ENCODE measurements around the gene STX3. TPM values are rescaled to one million over a fixed set of nuclear protein-coding genes. Genes with fewer than 3 reads are reported as not detected.

STX3 gene
- 2.6 TPM for total RNA-seq

DNA sequence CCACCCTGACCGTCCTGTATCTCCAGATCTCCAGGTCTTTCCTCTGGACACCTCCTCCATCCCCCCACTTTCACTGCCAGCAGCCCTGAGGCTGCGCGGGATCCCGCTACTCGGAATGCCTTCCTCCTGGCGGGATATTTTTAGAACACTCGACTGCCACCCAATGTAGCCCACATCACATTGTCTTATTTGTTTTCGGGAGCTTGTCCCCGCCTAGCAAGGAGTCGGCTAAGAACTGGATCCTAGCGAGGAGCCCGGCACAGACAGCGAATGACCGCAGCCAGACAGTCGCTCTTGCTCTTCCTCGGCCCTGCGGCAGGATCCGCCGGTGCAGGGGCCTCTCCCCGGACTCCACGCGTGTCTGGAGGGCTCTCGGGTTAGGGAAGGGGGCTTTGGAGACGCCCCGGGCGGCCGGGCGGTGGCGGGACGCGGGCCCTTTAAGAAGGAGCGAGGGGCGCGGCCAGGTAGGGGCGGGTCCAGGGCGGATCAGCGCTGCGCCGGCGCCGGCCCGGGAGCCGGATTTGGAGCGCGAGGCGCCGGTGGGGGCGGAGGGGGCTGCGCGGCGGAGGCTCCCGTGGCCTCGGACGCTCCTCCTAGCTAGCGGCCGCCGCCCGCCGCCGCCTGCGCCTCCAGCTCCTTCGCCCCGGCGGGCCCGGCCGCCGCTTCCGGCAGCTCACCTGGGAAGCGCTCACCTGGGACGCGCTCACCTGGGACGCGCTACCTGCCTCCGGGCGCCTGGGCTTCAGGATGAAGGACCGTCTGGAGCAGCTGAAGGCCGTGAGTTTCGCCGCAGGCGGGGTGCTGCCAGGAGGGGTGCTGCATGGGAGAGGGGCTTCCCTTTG is at the start of gene STX3:
Gene STX3, plus strand, starts transcription at position 518 of the 842 bp plus-strand sequence. Its CDS starts 230 bp downstream, at position 748.
- Histone ChIP-seq H3K9me3 (ENCODE audit: control insufficient read depth in 3 of 3, low read length in 3 of 3) (no peaks in the 10 kb centered on the region), H3K27ac (ENCODE audit: low read depth, low read length) (peak within 1 kb of the TSS; percentile 89), H3K9ac (ENCODE audit: low read depth in 1 of 3, low read length in 3 of 3) (peak within 1 kb of the TSS; percentile 86 to 91 (median 88)), H3K36me3 (ENCODE audit: control insufficient read depth in 3 of 3, insufficient read depth in 3 of 3, low read length in 3 of 3) (no peaks in the 10 kb centered on the region), H3K4me3 (ENCODE audit: low read length in 3 of 3) (peak within 1 kb of the TSS; percentile 90 to 92 (median 91)), H3K4me1 (ENCODE audit: control insufficient read depth in 3 of 3, insufficient read depth in 3 of 3, low read length in 3 of 3) (peaks cover 19 to 26% (median 24%) of the 10 kb centered on the region in 3 donors), H3K27me3 (ENCODE audit: control insufficient read depth in 3 of 3, insufficient read depth in 3 of 3, low read length in 3 of 3) (no peaks in the 10 kb centered on the region)

DNA sequence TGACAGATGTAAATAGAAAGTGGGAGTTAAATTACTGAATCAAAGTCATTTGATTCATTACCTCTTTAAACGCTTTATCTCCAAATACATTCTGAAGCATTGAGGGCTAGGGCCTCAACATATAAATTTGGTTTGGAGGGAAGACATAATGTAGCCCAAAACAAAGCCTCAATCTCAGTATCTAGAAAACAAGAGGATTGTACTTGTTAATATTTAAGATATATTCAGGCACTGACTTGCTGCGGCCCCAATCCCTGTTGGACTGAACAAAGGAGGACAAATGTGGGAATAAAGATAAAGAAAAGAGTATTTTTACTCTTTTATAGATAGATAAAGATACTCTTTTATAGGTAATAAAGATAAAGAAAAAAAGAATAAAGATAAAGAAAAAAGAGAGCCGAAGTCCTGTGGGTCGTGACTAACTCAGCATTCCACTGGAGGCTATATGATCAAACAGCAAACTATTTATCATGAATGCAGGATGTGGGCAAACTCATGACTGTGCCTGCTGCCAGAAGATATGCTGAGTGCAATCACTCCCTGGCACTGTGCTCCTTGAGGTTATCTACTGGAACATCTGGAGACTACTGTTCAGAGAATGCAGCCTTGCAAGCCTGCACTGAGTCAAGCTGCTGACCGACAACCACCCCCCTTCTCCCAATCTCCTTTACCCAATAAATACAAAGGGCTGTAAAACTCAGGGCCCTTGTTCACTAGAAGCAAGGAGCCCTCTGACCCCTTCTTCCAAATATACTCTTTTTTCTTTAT is 48.5 kb upstream of the STX3 start:
- Histone ChIP-seq H3K27me3 (ENCODE audit: control insufficient read depth in 3 of 3, insufficient read depth in 3 of 3, low read length in 3 of 3) (no peaks in the 10 kb centered on the region), H3K9me3 (ENCODE audit: control insufficient read depth in 3 of 3, low read length in 3 of 3) (no peaks in the 10 kb centered on the region), H3K9ac (ENCODE audit: low read depth in 1 of 3, low read length in 3 of 3) (no peak overlapping the region), H3K4me1 (ENCODE audit: control insufficient read depth in 3 of 3, insufficient read depth in 3 of 3, low read length in 3 of 3) (no peaks in the 10 kb centered on the region), H3K27ac (ENCODE audit: low read depth, low read length) (no peak overlapping the region), H3K36me3 (ENCODE audit: control insufficient read depth in 3 of 3, insufficient read depth in 3 of 3, low read length in 3 of 3) (no peaks in the 10 kb centered on the region), H3K4me3 (ENCODE audit: low read length in 3 of 3) (no peak overlapping the region)

DNA sequence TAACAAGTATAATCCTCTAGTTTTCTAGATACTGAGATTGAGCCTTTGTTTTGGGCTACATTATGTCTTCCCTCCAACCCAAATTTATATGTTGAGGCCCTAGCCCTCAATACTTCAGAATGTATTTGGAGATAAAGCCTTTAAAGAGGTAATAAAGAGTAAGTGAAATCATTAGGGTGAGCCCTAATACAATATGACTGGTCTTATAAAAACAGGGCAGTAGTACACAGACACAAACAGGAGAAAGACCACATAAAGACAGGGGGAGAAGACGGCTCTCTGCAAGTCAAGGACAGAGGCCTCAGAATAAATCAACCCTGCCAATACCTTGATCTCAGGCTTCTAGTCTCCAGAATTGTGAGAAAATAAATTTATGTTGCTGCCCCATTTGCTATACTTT is 47.8 kb upstream of the STX3 start:
- H3K36me3 ChIP-seq (ENCODE audit: control insufficient read depth in 3 of 3, insufficient read depth in 3 of 3, low read length in 3 of 3), result no peaks in the 10 kb centered on the region
- H3K9ac ChIP-seq (ENCODE audit: low read depth in 1 of 3, low read length in 3 of 3), result no peak overlapping the region
- no peaks in the 10 kb centered on the region for H3K9me3 ChIP-seq (ENCODE audit: control insufficient read depth in 3 of 3, low read length in 3 of 3)
- H3K4me1 ChIP-seq (ENCODE audit: control insufficient read depth in 3 of 3, insufficient read depth in 3 of 3, low read length in 3 of 3), result no peaks in the 10 kb centered on the region
- H3K27me3 ChIP-seq (ENCODE audit: control insufficient read depth in 3 of 3, insufficient read depth in 3 of 3, low read length in 3 of 3), result no peaks in the 10 kb centered on the region
- no peak overlapping the region for H3K27ac ChIP-seq (ENCODE audit: low read depth, low read length)
- H3K4me3 ChIP-seq (ENCODE audit: low read length in 3 of 3), result no peak overlapping the region

- Histone ChIP-seq H3K9ac (ENCODE audit: low read depth in 1 of 3, low read length in 3 of 3) (no peak overlapping the region), H3K4me3 (ENCODE audit: low read length in 3 of 3) (no peak overlapping the region), H3K9me3 (ENCODE audit: control insufficient read depth in 3 of 3, low read length in 3 of 3) (no peaks in the 10 kb centered on the region), H3K36me3 (ENCODE audit: control insufficient read depth in 3 of 3, insufficient read depth in 3 of 3, low read length in 3 of 3) (no peaks in the 10 kb centered on the region), H3K27me3 (ENCODE audit: control insufficient read depth in 3 of 3, insufficient read depth in 3 of 3, low read length in 3 of 3) (no peaks in the 10 kb centered on the region), H3K27ac (ENCODE audit: low read depth, low read length) (no peak overlapping the region), H3K4me1 (ENCODE audit: control insufficient read depth in 3 of 3, insufficient read depth in 3 of 3, low read length in 3 of 3) (no peaks in the 10 kb centered on the region)
Observed at GRCh38 chr11:59708537-59708936, 46.6 kb upstream of the STX3 start.

DNA sequence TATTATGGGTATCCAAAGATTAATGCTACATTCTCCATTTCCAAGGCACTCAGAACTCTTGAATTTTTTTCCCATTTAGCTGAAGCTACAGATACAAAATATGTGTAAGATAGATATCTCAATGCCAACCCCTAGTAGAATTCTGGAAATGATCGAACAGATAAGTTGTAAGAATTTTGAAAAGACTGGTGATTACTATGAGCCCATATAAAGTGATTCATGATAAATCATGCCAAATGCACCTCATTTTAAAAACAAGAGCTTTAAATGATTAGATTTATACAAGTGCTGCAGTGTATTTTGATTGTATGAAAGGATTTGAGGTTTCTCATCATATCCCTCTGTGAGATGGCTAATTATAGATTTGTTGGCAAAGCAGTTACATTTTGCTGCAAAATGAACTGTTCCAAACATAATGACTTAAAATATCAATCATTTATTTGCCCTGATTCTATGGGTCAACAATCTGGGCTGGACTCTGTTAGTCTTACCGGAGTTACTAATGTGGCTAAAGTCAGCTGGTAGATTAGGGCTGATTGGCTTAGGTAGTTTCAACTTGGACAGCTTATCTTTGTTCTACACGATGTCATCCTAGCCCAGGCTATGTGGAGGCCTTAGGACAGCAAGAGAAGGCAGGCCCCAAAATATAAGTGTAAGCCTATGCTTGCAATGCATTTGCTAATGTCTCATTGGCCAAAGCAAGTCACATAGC is 44.9 kb upstream of the STX3 start:
- H3K27me3 ChIP-seq (ENCODE audit: control insufficient read depth in 3 of 3, insufficient read depth in 3 of 3, low read length in 3 of 3), result no peaks in the 10 kb centered on the region
- H3K9me3 ChIP-seq (ENCODE audit: control insufficient read depth in 3 of 3, low read length in 3 of 3), result no peaks in the 10 kb centered on the region
- no peaks in the 10 kb centered on the region for H3K36me3 ChIP-seq (ENCODE audit: control insufficient read depth in 3 of 3, insufficient read depth in 3 of 3, low read length in 3 of 3)
- H3K4me1 ChIP-seq (ENCODE audit: control insufficient read depth in 3 of 3, insufficient read depth in 3 of 3, low read length in 3 of 3), result no peaks in the 10 kb centered on the region
- H3K4me3 ChIP-seq (ENCODE audit: low read length in 3 of 3), result no peak overlapping the region
- H3K9ac ChIP-seq (ENCODE audit: low read depth in 1 of 3, low read length in 3 of 3), result no peak overlapping the region
- no peak overlapping the region for H3K27ac ChIP-seq (ENCODE audit: low read depth, low read length)

- no peaks in the 10 kb centered on the region for H3K27me3 ChIP-seq (ENCODE audit: control insufficient read depth in 3 of 3, insufficient read depth in 3 of 3, low read length in 3 of 3)
- H3K9me3 ChIP-seq (ENCODE audit: control insufficient read depth in 3 of 3, low read length in 3 of 3), result no peaks in the 10 kb centered on the region
- no peaks in the 10 kb centered on the region for H3K4me1 ChIP-seq (ENCODE audit: control insufficient read depth in 3 of 3, insufficient read depth in 3 of 3, low read length in 3 of 3)
- no peak within 1 kb of the TSS for H3K4me3 ChIP-seq (ENCODE audit: low read length in 3 of 3)
- H3K36me3 ChIP-seq (ENCODE audit: control insufficient read depth in 3 of 3, insufficient read depth in 3 of 3, low read length in 3 of 3), result no peaks in the 10 kb centered on the region
- H3K27ac ChIP-seq (ENCODE audit: low read depth, low read length), result no peak within 1 kb of the TSS
- H3K9ac ChIP-seq (ENCODE audit: low read depth in 1 of 3, low read length in 3 of 3), result no peak within 1 kb of the TSS
Observed at GRCh38 chr11:59713745-59714144, 41.4 kb upstream of the STX3 start, which contains the start of gene OR10V1. TSS of gene OR10V1 (minus strand) at chr11:59713845. CDS start at chr11:59713845, 0 bp downstream.

GRCh38 chr11:59716051-59716450 is 39.1 kb upstream of the STX3 start:
- no peaks in the 10 kb centered on the region for H3K36me3 ChIP-seq (ENCODE audit: control insufficient read depth in 3 of 3, insufficient read depth in 3 of 3, low read length in 3 of 3)
- no peak overlapping the region for H3K27ac ChIP-seq (ENCODE audit: low read depth, low read length)
- H3K4me1 ChIP-seq (ENCODE audit: control insufficient read depth in 3 of 3, insufficient read depth in 3 of 3, low read length in 3 of 3), result no peaks in the 10 kb centered on the region
- no peak overlapping the region for H3K4me3 ChIP-seq (ENCODE audit: low read length in 3 of 3)
- no peaks in the 10 kb centered on the region for H3K9me3 ChIP-seq (ENCODE audit: control insufficient read depth in 3 of 3, low read length in 3 of 3)
- no peaks in the 10 kb centered on the region for H3K27me3 ChIP-seq (ENCODE audit: control insufficient read depth in 3 of 3, insufficient read depth in 3 of 3, low read length in 3 of 3)
- H3K9ac ChIP-seq (ENCODE audit: low read depth in 1 of 3, low read length in 3 of 3), result no peak overlapping the region

DNA sequence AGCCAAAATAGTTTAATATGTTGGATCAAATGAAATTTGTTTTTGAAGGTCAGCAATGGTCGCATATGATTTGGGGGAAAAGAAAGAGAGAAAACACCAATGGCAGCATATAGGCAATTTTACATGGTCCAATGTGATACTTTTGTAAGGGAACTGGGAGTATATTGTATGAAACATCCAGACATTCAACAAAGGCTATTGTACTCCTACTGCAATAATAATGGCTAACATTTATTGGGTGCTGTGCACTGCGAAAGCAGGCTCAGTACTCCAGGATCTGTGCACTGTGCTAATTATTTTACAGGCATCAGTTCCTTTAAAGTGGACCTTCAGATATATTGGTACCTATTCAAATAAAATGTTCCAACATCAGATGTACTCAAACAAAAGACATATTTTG is 35.6 kb upstream of the STX3 start:
- Histone ChIP-seq H3K9ac (ENCODE audit: low read depth in 1 of 3, low read length in 3 of 3) (no peak overlapping the region), H3K27ac (ENCODE audit: low read depth, low read length) (no peak overlapping the region), H3K4me3 (ENCODE audit: low read length in 3 of 3) (no peak overlapping the region), H3K4me1 (ENCODE audit: control insufficient read depth in 3 of 3, insufficient read depth in 3 of 3, low read length in 3 of 3) (no peaks in the 10 kb centered on the region), H3K9me3 (ENCODE audit: control insufficient read depth in 3 of 3, low read length in 3 of 3) (no peaks in the 10 kb centered on the region), H3K36me3 (ENCODE audit: control insufficient read depth in 3 of 3, insufficient read depth in 3 of 3, low read length in 3 of 3) (no peaks in the 10 kb centered on the region), H3K27me3 (ENCODE audit: control insufficient read depth in 3 of 3, insufficient read depth in 3 of 3, low read length in 3 of 3) (peaks cover 0 to 4% (median 0%) of the 10 kb centered on the region in 3 donors)

DNA sequence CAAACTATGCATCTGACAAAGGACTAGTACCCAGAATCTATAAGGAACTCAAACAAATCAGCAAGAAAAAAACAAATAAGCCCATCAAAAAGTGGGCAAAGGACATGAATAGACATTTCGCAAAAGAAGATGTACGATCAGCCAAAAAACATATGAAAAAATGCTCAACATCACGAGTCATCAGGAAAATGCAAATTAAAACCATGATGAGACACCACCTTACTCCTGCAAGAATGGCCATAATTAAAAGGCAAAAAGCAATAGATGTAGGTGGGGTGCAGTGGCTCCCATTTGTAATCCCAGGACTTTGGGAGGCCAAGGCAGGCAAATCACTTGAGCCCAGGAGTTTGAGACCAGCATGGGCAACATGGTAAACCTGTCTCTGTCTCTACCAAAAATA is 31.1 kb upstream of the STX3 start:
- Histone ChIP-seq H3K9me3 (ENCODE audit: control insufficient read depth in 3 of 3, low read length in 3 of 3) (no peaks in the 10 kb centered on the region), H3K4me3 (ENCODE audit: low read length in 3 of 3) (no peak overlapping the region), H3K9ac (ENCODE audit: low read depth in 1 of 3, low read length in 3 of 3) (no peak overlapping the region), H3K36me3 (ENCODE audit: control insufficient read depth in 3 of 3, insufficient read depth in 3 of 3, low read length in 3 of 3) (no peaks in the 10 kb centered on the region), H3K27ac (ENCODE audit: low read depth, low read length) (no peak overlapping the region), H3K27me3 (ENCODE audit: control insufficient read depth in 3 of 3, insufficient read depth in 3 of 3, low read length in 3 of 3) (peaks cover 0 to 4% (median 0%) of the 10 kb centered on the region in 3 donors), H3K4me1 (ENCODE audit: control insufficient read depth in 3 of 3, insufficient read depth in 3 of 3, low read length in 3 of 3) (no peaks in the 10 kb centered on the region)

All from skeletal muscle tissue (tissue), 4 donors.